HG02610 (cell line): ENCODE data around the gene PKN3.

Source experiments
- ATAC-seq: cut with Tn5 transposase; IDR thresholded peaks from one replicate; pipeline ENCODE4 v1.9.1; 2021; ENCODE audit warnings: mild to moderate bottlenecking, moderate library complexity; ENCODE audit not compliant: unreplicated experiment

The PKN3 gene

DNA sequence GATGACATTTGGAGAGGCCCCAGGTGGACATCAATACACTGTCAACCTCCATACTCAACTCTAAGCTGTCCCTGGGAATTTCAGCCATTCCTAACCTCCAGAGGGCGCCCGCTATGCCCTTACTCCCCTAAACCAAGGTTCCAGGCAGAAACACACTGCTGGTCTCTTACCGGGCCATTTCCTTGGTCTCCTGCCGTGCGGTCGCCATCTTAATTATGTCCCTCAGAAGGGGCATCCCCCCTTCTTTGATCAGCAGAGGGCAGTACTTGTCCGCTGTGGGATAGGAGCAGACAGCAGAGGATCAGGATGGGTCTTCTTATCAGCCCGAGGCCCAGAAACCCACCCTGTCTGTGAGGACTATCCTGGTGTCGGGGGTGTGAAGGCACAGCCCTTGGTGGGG lies 31.0 kb downstream of the PKN3 start:
- ATAC-seq, result no peak

DNA sequence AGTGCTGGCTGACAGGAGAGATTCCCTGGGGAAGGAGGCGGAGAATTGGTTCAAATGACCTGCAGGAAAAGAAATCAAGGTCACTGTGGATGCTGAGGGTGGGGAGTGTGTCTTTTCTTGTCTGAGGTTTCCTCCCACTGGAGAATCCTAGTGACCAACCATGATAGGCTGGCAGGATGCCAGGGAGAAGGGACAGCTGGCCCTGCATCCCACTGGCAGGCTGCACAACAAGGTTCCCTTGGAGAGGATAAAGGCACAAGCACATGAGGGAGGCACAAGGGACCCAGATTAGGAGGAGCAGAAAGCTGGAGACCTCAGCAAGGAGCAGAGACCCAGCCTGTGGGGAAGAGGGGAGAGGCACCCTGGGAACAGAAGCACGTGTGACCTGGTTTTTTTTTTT lies 33.1 kb downstream of the PKN3 start:
- ATAC-seq, result no peak

DNA sequence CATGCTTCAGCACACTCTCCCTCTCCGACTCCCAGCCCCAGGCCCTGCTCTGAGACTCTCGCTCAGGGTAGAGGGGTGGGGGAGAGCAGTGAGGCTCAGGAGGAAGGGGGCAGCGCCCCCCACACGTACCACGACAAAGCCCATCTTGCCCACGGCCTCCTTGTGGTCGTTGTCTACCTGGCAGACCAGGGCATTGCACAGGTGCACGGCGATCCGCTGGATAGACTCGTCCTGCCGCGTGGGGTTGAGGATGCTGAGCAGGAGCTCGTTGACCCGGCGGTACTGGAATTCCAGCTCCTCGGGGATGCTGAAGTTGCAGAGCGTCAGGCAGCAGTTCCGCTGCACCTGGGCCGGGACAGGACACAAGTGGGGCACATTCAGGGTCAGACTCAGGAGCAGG lies 40.1 kb downstream of the PKN3 start:
- no peak for ATAC-seq

DNA sequence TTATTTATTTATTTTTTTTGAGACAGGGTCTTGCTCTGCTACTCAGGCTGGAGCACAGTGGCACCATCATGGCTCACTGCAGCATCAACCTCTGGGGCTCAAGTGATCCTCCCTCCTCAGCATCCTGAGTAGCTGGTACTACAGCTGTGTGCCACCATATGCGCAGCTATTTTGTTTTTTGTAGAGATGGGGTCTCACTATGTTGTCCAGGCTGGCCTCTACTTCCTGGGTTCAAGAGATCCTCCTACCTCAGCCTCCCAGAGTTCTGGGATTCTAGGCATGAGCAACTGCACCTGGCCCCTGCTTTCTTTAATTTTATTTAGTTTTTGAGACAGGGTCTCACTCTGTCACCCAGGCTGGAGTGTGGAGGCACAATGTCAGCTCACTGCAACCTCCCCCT lies 41.1 kb downstream of the PKN3 start:
- no peak for ATAC-seq

DNA sequence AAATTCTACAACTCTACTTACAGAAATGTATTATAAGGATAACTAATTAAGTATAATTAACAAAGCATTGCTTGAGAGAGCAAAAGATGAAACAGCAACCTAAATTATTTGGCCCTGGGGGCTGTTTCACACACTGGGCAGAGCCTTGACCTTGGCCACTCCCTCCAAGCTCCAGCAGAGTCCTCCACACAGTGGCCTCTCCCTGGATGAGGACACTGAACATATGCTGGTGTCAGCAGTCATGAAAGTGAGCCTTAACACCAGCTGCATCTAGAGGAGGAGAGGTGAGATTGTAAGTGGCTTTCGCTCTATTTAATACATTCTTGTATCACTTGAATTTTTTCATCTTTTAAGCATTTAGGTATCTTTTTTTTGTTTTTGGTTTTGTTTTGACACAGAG lies 44.9 kb downstream of the PKN3 start:
- no peak for ATAC-seq

DNA sequence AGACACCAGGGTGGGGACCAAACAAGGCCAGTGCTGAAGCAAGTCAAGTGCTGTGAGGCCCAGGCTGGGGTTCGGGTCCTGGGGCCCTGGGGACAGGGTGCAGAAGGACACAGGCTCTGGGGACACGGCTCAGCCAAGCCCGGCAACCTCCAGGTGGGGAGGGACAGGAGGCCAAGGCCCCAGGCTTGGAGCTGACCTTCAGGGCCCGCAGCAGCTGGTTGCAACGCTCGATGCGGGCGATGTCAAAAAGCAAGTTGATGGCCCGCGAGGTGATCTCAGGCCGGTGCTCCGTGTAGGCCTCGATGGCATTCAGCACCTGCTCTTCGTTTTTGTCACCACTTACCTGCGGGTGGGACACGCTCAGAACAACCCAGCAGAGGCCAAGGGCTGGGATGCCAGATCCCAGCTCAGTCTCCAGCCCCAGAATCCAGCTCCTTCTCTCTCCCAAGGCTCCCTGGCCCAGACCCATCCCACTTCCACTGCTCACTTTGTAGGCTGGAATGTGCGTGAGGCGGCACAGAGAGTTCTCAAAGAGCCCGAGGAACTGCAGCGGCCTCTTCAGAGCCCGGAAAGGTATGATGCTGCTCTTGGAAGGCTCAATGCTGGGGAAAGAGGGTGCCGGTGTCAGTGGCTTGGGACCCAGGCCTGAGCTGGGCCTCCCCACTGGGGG lies 48.8 kb downstream of the PKN3 start:
- ATAC-seq, result no peak

DNA sequence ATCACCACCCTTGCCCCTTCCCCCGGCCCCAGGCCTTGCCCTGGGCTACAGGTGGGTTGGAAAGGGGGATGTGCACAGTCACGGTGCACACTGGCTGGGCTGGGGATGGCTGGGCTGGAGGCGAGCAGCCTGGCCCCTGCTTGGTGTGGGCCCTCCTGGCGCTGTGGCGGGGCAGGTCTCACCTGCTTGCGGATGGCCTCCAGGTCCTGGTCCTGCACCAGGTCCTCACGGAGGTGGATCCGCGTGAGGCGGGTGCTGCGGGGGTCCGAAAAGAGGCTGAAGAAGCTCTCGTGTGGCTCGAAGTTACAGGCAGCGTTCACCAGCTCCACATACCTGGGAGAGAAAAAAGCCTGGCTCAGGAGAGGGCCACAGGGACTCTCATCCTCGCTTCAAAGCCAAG lies 51.3 kb downstream of the PKN3 start:
- no peak for ATAC-seq

DNA sequence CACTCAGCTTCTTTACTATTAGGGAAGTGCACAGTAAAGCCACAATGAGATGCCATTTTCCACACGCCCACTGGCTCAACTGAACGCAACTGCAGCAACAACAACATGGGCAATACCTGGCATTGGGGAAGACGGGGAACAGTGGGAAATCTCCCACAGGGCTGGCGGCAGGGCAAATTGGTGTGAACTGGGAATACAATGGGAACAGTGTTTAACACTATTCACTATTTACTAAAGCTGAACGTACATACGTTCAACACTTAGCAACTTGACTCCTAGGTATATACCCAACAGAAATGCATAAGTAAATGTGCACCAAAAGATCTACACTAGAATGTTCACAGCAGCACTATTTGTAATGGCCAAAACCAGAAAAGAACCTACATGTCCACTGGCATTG lies 55.3 kb downstream of the PKN3 start:
- no peak for ATAC-seq

DNA sequence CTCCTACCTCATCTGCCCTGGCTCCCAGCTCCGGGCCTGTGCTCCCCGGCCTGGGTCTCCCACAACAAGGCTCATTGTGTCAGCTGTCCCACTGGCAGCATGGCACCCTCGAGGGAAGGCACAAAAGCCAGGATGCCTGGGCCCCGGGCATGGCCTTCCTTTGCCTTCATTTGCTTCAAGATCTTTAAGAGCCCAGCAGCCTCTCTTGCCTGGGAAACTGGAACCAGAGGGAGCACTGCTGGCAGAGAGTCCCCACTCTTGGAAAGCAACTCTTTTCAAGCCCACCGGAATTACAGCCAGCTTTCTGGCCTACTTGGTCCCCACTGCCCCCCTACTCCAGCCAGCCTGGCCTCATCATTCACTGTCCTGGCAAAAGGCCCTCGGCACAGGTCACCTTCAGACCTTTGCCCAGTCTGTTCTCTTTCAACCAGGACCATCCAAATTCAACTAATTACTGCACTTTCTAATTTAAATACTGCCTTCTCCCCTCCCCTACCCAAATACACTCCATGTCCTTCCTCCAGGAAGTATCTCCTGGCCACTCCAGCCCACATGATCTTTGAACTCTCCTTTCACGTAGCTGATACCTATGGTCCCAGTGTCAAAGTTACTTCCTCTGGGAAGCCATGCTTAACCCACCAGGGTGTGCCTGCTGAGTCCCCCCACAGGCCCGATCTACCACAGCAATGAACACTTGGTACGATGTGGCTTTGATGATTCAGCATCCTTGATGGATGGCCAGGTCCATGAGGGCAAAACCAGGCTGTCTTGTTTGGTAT lies 60.6 kb downstream of the PKN3 start:
- ATAC-seq, result no peak

DNA sequence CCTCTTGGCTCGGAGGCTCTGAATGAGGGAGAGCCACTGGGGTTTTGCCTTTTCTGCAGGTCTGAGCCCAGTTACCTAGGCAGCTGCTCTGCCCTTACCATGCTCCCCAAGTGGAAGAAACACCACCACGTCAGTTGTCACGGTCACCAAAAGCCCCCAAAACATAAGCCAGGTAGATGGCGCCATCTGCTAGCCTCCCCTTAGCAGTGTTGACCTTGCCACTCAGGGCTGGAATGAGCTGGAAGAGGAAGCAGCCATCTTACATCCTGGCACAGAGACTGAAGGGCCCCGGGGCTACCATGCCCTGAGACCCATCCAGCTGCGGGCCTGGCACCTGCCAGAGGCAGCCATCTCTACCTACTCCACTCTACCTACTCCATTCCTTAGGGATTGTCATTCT lies 62.1 kb downstream of the PKN3 start:
- no peak for ATAC-seq

DNA sequence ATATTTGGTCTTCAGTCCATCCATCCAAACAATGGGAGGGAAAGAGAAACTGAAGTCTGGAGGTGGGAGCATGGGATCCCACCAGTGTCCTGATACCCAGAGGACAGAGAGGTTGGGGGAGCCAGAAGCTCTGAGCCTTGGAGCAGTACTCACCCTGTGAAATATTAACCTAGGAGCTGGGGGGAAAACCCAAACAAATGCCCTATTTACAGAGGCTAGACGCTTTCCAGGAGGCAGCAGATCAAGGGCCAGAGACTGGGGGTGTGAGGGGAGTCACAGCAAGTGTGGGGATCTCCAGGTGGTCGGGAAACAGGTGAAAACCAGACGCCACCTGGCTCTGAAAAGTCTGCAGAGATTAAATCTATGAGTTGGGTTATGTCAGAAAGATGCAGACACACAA lies 63.2 kb downstream of the PKN3 start:
- no peak for ATAC-seq

DNA sequence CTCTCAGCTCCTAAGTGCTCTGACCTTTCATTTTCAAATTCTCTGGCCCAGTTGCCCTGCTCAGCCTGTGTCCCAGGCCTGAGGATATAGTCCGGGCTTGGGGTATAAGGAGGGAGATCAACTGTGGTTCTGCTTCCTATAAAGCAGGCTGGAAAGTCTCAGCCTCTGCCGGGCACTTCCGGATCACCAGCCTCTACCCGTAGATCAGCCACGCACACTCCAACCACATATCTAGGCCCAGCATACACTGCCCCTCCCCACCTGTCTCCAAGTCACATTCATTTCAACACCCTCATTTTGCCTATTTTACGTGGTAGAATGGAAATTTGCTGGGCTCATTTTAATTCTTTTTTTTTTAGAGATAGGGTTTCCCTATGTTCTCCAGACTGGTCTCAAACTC lies 66.3 kb downstream of the PKN3 start:
- ATAC-seq, result no peak
